Progenitor cell of endocrine pancreas (in vitro differentiated cells): ENCODE results near the gene NT5C1B. TPM values are rescaled to one million over a fixed set of nuclear protein-coding genes. Genes with fewer than 3 reads are reported as not detected.

ENCODE experiments used
- DNase-seq: peaks from one replicate; pipeline ENCODE4 v3.0.0; 2021; ENCODE audit warnings: low spot score; ENCODE audit not compliant: unreplicated experiment
- H3K27ac Mint-ChIP-seq: 2 replicates; pipeline ENCODE4 v1.8.0; 2021; ENCODE audit warnings: mild to moderate bottlenecking, moderate library complexity, mixed read lengths
- H3K27me3 Mint-ChIP-seq: 2 replicates; pipeline ENCODE4 v1.8.0; 2021; ENCODE audit warnings: mixed read lengths
- H3K36me3 Mint-ChIP-seq: 2 replicates; pipeline ENCODE4 v1.8.0; 2022; ENCODE audit warnings: mixed read lengths; ENCODE audit not compliant: insufficient read depth
- H3K4me1 Mint-ChIP-seq: 2 replicates; pipeline ENCODE4 v1.8.0; 2021; ENCODE audit warnings: low read depth, mixed read lengths
- H3K4me3 Mint-ChIP-seq: 2 replicates; pipeline ENCODE4 v1.8.0; 2021; ENCODE audit warnings: low read depth, mild to moderate bottlenecking, moderate library complexity, mixed read lengths
- H3K9me3 Mint-ChIP-seq: 2 replicates; pipeline ENCODE4 v1.8.0; 2021; ENCODE audit warnings: low read depth, mixed read lengths
- CTCF ChIP-seq: fragments of 200-600 bp; sonication (generic); IDR thresholded peaks from one replicate; pipeline ENCODE4 v1.5.0; 2021; ENCODE audit warnings: antibody characterized with exemption, mild to moderate bottlenecking; ENCODE audit not compliant: unreplicated experiment
- total RNA-seq: library from RNA; stranded (reverse); gene quantifications from 2 replicates; pipeline ENCODE4 v1.2.1, GENCODE V29; 2021

Gene NT5C1B
- total RNA-seq, 1 donor from 2014 or later: not detected

- no peak for DNase-seq
- Mint-ChIP-seq H3K4me3 (no peak overlapping the region), H3K27ac (no peak overlapping the region), H3K4me1 (peaks cover 1% of the 10 kb centered on the region), H3K36me3 (no peaks in the 10 kb centered on the region), H3K9me3 (no peaks in the 10 kb centered on the region), H3K27me3 (no peaks in the 10 kb centered on the region)
- TF ChIP-seq CTCF: no peak
These were observed 12.9 kb upstream of the NT5C1B start for GRCh38 chr2:18602298-18602697.

GRCh38 chr2:18600255-18600613, 10.9 kb upstream of the NT5C1B start:
- H3K4me3 Mint-ChIP-seq: no peak overlapping the region
- TF ChIP-seq CTCF: no peak
- H3K36me3 Mint-ChIP-seq: no peaks in the 10 kb centered on the region

GRCh38 chr2:18599509-18600254, 10.3 kb upstream of the NT5C1B start:
- no peak for TF ChIP-seq CTCF
- no peak overlapping the region for H3K4me3 Mint-ChIP-seq
- no peak for DNase-seq
- no peaks in the 10 kb centered on the region for H3K9me3 Mint-ChIP-seq
- no peak overlapping the region for H3K27ac Mint-ChIP-seq
- H3K36me3 Mint-ChIP-seq: no peaks in the 10 kb centered on the region
- no peaks in the 10 kb centered on the region for H3K27me3 Mint-ChIP-seq
- H3K4me1 Mint-ChIP-seq: peaks cover 1% of the 10 kb centered on the region

More at GRCh38 chr2:18600255-18600613, 10.9 kb upstream of the NT5C1B start:
- Mint-ChIP-seq H3K27me3 (no peaks in the 10 kb centered on the region), H3K4me1 (peaks cover 1% of the 10 kb centered on the region), H3K27ac (no peak overlapping the region), H3K9me3 (no peaks in the 10 kb centered on the region)
- DNase-seq: no peak

- DNase-seq: no peak
- Mint-ChIP-seq H3K27me3 (no peaks in the 10 kb centered on the region), H3K4me3 (no peak overlapping the region), H3K4me1 (peaks cover 1% of the 10 kb centered on the region), H3K9me3 (no peaks in the 10 kb centered on the region), H3K36me3 (no peaks in the 10 kb centered on the region), H3K27ac (no peak overlapping the region)
- no peak for TF ChIP-seq CTCF
These were observed 9.6 kb upstream of the NT5C1B start for GRCh38 chr2:18598848-18599484.

GRCh38 chr2:18597618-18598017, 8.2 kb upstream of the NT5C1B start:
- DNase-seq: no peak
- H3K27me3 Mint-ChIP-seq: no peaks in the 10 kb centered on the region
- H3K36me3 Mint-ChIP-seq: no peaks in the 10 kb centered on the region
- H3K4me3 Mint-ChIP-seq: no peak overlapping the region
- H3K4me1 Mint-ChIP-seq: no peaks in the 10 kb centered on the region
- H3K27ac Mint-ChIP-seq: no peak overlapping the region
- no peaks in the 10 kb centered on the region for H3K9me3 Mint-ChIP-seq
- no peak for TF ChIP-seq CTCF
